Endometrium (tissue), 2 donors: ENCODE data around the gene TECR.
"Not testable (repeated sequence)": the region's sequence is repeated elsewhere in the genome, so short reads cannot be mapped to it uniquely, and the experiment has no call there.

Source experiments
- FAIRE-seq: peaks from 2 replicates; lab custom pipeline; 2012; peaks lifted over from hg19 to GRCh38; lab: Jason Lieb, UNC
- donor health status: control.
- donor health status: control.

TECR gene, protein sequence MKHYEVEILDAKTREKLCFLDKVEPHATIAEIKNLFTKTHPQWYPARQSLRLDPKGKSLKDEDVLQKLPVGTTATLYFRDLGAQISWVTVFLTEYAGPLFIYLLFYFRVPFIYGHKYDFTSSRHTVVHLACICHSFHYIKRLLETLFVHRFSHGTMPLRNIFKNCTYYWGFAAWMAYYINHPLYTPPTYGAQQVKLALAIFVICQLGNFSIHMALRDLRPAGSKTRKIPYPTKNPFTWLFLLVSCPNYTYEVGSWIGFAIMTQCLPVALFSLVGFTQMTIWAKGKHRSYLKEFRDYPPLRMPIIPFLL

DNA sequence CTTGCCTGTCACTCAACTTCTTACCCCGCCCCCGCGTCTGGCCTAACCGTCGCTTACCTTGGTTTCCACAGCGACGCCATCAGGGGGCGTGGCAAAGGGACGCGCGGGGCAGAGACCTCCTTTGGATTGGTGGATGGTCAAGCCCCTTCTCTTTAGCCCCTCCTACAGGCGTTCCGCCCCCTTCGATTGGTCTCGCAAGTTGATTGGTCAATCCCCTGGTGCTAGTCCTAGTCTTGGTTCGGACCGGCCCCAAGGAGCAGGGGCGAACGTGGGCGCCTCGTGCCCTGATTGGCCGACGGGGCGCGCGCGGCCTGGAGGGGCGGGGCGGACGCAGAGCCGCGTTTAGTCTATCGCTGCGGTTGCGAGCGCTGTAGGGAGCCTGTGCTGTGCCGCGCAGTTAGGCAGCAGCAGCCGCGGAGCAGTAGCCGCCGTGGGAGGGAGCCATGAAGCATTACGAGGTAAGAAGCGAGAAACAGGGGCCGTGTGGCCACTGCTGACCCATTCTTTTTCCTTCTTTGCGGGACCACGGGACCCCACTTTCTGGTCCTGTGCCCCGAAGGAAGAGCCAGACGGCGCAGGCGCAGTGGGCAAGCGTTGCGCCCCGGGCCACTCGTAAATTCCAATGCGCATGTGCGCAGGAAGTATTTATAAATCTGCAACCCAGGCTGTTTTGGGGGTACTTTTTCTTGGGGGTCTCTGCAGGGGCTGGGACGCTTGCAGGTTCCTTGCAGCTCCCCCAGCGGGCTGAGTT, at the start of gene TECR:
TSS of gene TECR (plus strand) at position 341 of the 751 bp plus-strand sequence. CDS start at position 444, 103 bp downstream.
- peak; percentile 97 for FAIRE-seq

DNA sequence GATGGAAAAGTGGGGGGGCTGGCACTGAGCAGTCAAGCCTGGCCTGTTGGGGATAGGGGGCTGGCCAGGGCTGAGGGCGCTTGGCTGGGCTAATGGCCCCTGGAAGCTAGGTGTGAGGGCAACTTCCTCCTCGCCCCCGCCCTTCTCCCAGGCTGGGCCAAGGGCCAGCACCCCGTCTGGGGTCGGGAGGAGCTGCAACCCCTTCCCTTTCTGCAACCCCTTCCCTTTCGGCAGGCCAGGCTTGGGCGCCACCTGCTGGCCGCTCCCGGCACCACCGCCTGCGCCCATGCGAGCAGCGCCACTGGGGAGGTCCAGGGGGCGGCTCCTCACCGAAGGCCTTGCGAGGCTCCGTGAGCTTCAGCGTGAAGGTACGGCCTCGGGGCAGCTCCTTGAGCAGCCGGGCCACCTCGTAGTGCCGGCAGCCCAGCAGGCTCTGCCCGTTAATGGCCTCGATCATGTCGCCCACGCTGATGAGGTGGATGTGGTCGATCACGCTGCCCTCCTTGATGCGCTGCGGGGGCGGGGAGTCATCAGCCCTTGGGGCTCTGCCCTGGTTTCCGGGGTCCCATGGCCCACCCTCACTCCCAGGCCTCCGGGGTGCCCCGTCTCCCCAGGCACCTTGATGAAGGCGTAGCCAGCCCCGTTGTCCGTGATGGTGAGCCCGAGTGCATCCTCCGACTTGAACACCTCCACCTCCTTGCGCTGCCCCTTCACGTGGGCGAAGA, 49.3 kb upstream of the TECR start:
- no peak for FAIRE-seq

DNA sequence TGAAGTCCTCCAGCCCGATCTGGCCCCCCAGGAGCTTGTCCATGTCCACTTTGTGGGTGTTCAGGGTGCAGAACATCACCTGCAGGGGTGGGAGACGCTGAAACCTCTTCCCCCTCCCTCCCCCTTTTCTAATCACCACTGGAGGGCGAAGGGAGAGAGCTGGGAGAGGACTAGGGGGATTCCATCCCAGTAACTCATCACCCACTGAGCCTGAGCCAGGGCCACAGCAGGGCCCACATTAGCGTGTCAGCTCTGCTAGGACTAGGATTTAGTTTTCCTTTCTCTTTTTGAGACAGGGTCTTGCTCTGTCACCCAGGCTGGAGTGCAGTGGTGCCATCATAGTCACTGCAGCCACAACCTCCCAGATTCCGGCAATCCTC, 48.7 kb upstream of the TECR start:
- FAIRE-seq = no peak

DNA sequence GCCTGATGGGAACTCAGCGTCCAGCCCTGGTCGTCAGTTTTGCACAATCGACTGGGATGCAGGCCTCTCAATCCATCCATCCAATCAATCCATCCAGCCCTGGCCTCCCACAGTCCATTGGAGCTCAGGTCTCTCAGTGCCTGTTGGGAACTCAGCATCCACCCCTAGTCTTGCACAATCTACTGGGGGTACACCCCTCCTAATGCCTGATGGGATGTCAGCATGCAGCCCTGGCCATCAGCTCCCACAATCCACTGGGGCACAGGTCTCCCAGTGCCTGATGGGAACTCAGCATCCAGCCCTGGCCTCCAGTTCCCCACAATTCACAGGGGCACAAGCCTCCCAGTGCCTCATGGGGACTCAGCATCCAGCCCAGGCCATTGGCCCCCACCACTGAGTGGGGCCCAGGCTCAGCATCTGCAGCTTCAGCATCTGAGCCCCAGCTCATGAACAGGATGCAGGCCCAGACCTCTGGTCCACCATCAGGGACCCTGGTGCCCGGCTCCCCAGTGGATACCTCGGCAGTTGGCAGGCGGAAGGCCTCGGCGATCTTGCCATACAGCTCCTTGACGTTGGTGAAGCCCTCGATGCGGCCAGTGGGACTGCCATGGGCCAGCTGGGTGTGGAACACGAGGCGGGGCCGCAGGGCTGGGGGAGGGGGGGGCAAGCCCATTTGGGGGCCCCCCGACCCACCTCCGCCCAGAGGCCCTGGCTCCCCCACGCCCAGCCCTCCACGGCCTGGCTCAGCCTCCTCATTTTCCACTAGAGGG, 47.0 kb upstream of the TECR start:
- FAIRE-seq = no peak

DNA sequence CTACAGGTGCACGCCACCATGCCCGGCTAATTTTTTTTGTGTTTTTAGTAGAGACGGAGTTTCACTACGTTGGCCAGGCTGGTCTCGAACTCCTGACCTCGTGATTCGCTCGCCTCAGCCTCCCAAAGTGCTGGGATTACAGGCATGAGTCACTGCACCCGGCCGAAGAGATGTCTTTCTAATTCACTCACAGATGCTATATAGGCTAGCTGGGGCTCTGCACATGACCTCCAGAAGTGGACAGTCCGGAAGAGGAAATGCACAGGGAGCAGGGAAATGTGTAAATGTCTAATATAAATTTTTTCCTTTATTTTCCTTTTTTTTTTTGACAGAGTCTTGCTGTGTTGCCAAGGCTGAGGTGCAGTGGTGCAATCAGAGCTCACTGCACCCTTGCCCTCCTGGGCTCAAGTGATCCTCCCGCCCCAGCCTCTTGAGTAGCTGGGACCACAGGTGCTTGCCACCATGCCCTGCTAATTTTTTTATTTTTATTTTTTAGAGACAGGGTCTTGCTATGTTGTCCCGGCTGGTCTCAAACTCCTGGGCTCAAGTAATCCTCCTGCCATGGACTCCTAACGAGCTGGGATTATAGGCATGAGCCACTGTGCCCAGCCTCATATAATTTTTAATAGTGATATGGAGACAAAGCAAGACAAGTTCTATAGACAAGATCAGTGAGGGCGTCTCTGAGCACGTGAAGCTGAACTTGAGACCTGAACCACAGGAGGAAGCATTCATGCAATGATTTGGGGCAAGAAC, 41.8 kb upstream of the TECR start:
- FAIRE-seq = no peak

DNA sequence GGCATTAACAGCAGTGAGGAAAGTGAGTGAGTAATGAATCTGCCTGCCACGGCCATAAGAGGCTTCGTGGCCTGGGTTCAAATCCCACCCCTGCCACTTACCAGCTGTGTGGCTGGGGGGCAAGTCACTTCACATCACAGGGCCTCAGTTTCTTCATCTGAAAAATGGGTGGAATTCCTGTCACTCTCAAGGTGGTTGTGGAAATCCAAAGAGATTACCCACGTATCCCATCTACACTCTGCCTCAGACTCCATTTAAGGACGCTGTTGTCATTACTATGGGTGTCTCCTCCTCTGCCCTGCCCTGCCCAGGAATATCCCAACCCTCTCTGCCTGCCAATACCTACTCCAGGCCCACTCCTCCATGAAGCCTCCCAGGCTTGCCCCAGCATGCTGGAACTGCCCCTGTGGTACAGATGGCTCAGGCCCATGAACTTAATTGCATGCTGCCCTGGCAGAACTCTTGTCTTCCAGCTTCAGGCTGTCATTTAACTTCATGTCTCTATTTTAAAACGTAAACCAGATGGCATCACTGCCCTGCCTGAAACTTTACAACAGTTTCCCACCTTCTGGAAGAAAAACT, 36.5 kb upstream of the TECR start:
- FAIRE-seq = no peak

DNA sequence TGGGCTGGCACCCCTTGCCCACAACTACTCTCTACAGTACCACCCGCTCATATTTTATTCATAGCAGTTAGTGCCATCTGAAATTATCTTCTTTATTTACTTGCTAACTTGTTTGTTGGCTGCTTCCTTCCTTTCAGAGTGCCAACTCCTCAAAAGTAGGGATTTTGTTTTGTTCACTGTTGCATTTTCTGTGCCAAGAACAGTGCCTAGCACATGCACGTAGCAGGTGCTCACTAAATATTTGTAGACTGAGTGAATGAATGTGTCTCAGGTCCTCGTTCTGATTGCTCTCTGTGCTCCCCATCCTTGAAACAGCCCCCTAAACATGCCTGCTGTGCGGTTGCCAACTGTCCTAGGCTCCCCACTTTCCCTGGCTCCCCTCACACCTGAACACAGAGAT, 35.0 kb upstream of the TECR start:
- FAIRE-seq = no peak

DNA sequence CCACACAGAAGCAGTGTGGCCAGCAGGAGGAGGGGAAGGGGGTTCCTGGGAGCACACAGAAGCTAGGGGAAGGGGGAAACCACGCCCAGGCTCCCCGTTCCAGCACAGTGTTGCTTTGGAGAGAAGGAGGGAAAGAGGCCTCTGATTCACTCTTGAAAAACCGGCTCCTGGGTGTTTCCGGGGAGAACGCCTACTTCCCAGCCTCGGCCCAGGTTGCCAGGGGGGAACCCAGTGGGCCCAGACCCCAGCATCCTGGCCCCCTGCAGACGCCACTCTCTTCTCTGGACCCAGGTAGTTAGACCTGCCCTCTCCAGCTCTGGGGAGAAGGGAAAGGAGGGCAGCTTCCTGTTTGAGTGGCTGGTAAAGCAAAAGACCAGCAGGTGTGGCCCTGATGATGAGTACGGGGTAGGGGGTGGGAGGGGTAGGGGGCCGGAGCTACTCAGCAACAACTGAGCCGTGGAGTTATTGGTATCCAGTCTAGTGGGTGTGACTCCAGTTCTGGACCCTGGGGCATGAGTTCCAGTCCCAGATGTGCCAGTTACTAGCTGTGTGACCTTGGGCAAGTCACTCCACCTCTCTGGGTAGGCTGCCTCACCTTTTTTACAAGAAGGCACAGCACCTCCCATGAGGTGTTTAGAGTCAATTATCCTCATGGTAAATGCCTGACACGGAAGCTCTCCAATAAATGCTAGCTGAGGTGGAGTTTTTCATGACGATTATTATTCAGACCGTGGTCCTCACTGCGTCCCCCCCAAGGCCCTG, 34.3 kb upstream of the TECR start:
- FAIRE-seq = no peak

DNA sequence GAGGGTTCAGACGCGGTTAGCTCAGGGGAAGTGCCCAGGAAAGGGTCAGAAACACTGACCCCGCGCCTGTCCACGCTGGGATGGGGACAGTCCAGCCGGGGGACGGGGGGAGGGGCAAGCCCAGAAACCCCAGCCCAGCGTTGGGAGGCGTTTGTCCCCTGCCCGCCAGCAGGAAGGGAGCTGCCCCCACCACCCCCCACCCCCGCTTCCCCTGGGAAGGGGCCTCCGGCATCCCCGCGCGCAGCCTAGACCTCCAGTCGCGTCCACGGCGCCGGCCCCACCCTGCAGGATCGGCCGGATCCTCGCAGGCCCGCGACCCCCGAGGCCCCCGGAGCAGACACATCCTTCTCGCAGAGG, 33.7 kb upstream of the TECR start:
- no peak for FAIRE-seq

DNA sequence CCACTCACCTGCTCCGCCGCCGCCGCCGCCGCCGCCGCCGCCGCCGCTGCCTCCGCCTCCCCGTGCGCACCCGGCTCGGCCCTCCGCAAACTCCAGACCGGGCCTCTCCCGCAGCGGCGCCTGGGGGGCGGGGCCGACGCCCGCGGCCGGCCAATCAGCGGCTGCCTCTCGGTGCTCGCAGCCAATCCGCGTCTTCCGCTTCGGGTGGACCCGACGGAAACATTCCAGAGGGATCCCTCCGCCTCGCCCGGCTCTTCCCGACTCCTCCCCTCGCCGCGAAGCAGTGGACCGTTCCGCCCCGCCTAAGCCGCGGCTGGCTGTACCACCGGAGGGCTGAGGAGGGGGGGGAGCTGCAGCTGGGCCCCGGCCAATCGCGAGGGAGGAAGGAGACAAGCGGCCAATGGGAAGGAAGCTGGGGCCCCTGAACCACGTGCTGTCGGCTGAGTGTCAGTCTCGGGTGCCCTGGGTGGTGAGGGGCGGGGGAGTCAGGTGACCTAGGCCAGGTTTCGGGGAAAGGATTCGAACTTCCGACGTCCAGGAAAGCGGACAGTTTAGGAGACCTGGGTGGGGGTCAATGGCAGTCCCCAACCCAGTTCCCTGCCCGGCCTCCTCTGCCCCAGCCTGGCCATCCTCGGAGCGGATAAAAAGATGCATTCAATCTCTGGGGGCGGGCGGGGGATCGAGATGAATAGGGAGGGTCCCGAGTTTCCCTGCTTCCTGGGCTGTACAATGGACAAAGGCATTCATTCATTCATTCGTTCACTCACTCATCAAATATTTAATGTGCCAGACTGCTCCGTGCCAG, 33.2 kb upstream of the TECR start, which contains the start of gene GIPC1:
TSS of gene GIPC1 (minus strand) at position 99 of the 805 bp plus-strand sequence. CDS start 13,151 bp downstream, outside the sequence.
- peak; percentile 85 for FAIRE-seq

DNA sequence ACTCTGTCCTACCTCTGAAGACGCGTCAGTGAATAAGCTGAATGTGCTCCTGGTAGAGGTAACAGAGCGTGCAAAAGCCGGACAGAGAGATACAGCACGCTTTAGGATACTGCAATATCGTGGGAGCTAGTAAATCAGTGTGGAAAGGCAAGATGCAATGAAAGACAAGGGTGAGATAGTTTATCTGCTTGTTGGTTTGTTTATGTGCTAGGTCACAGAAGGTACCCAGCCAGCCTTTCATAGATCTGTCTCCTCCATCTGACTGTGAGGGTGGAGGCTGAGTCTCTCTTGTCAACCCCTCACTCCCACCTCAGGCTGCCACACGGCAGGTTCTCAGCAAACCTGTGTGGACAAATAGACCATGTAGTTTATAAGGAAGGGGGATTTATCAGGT, 32.6 kb upstream of the TECR start:
- no peak for FAIRE-seq

DNA sequence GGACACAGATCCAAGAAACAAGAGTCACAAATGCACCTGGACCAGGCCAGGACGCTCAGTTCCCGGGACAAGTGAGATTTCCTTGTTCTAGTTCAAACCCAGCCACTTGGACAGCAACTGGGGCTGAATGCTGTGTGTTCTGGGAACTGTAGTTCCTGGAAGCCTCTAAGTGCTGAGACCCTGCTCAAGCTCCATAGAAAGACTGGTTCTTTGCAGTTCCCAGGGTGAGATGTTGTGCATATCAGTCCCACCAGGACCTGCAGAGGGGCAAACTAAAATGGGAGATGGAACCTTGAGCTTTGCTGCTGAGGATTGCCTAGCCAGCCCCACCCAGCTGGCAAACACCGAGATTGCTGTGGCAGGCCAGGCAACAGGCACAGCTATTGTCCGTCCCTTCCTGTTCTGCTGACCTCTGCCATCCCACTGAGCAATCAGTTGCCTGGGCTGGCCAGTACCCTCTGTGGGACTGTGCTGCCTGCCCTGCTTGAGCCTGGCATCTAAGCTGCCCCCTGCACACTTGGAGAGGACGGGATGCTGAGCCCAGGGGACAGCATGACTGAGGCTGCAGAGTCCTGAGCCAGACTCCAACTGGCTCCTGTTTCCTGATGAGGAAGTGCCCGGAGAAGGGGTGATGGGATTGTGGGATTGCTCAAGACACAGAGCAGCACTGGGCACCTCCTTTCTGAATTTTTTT, 32.0 kb upstream of the TECR start:
- FAIRE-seq = no peak

DNA sequence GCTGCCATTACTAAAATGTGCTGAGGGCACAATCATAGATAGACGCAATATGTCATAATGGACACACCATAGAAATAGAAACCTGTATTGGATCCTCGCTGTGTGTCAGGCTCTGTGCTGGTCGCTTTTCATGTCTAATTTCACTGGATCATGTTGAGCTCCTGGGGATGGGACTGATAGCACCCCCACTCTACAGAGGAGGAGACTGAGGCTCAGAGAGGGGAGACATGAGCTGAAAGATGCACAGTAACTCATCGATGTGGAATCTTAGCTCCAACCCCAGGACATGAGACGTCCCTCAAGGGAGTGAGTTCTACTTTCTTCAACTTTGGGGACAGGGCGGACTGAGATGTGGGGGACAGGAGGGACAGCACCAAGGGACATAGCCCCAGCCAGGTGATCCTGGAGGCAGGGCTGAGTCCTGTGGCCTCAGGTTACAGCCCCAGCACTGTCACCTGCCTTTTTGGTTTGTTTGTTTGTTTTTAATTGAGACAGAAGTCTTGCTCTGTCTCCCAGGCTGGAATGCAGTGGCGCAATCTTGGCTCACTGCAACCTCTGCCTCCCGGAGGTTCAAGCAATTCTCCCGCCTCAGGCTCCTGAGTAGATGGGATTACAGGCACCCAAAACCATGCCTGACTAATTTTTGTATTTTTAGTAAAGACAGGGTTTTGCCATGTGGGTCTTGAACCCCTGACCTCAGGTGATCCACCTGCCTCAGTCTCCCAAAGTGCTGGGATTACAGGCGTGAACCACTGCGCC, 26.9 kb upstream of the TECR start:
- no peak for FAIRE-seq

DNA sequence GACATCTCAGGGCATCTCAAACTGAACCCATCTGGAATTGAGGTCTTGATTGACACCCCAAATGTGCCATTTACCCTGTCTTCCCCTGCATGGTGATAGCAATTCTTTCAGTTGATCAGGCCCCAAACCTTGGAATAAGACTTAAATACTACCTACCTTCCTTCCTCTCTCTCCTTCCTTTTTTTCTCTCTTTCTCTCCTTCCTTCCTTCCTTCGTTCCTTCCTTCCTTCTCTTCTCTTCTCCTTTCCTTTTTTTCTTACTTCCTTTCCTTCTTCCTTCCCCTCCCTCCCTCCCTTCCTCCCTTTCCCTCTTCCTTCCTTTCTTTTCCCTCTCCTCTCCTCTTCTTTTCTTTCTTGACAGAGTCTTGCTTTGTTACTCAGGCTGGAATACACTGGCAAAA, 26.1 kb upstream of the TECR start:
- FAIRE-seq = no peak

DNA sequence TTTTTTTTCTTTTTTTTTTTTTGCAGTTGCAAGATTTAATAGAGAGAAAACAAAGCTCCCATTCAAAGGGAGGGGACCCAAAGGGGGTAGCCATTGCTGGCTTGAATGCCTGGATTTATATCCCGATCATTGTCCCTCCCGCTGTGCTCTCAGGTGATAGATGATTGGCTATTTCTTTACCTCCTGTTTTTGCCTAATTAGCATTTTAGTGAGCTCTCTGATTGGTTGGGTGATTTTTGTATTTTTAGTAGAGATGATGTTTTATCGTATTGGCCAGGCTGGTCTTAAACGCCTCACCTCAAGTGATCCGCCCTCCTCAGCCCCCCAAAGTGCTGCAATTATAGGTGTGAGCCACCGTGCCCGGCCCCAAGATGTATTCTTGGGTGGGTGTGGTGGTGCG, 24.8 kb upstream of the TECR start:
- FAIRE-seq = not testable (repeated sequence)

DNA sequence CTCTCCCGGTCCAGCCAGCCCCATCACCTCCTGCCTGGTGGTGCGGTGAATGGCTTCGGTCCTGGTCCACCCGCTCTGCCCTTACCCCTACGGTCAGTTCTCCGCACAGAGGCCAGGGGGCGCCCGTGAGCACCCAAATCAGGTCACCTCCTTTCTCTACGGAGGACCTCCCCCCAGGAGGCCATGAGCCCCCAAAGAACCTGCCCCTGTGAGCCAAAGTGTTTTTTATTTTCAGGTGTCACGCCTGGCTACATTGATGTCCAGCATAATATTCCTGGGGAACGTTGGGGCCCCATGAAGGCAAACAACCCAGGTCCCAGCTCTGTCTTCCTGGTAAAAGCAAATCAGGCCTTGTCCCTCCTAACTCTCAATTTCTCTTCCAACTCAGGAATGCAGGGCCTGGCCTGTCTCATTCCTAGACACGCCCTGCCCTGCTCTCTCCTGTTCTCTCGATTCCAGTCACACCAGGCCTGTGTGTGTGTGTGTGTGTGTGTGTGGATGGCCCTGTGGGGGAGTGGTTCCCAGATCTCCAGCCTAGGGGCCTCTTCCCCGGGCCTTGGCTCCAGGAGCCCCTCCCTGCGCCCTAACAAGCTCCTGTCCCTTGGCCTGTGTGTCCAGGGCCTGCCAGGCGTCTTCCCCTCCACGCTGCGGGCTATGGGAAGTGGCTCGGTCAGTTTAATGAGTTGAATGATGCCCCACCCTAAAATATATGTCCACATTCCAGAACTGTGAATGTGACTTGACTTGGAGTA, 23.7 kb upstream of the TECR start:
- no peak for FAIRE-seq
